Nephron (organoid): Measurements from ENCODE around the gene KCNMA1.

Experiments used
- H3K27ac Mint-ChIP-seq, 3 experiments: 2 replicates each; pipeline ENCODE4 v1.8.0; 2020; ENCODE audit warnings: mixed read lengths in 3 of 3, mild to moderate bottlenecking in 2 of 3, moderate library complexity in 1 of 3
- H3K27me3 Mint-ChIP-seq: 2 replicates; pipeline ENCODE4 v1.8.0; 2021; ENCODE audit warnings: low read depth, mild to moderate bottlenecking, moderate library complexity, mixed read lengths
- H3K36me3 Mint-ChIP-seq: 2 replicates; pipeline ENCODE4 v1.8.0; 2020; ENCODE audit warnings: low read depth, mixed read lengths
- H3K4me1 Mint-ChIP-seq: 2 replicates; pipeline ENCODE4 v1.8.0; 2020; ENCODE audit warnings: mixed read lengths
- H3K4me3 Mint-ChIP-seq, 3 experiments: 2 replicates each; pipeline ENCODE4 v1.8.0; 2020; ENCODE audit warnings: mild to moderate bottlenecking in 3 of 3, mixed read lengths in 3 of 3, moderate library complexity in 2 of 3
- H3K9me3 Mint-ChIP-seq: 2 replicates; pipeline ENCODE4 v1.8.0; 2020; ENCODE audit warnings: mixed read lengths
- TF ChIP-seq, protein P1 (sequence below), 3 experiments: fragments of 200-600 bp; sonication (generic); IDR thresholded peaks; one replicate each; pipeline ENCODE4 v1.5.0; 2021; ENCODE audit warnings: antibody characterized with exemption in 3 of 3; ENCODE audit not compliant: unreplicated experiment in 3 of 3

Gene KCNMA1

DNA sequence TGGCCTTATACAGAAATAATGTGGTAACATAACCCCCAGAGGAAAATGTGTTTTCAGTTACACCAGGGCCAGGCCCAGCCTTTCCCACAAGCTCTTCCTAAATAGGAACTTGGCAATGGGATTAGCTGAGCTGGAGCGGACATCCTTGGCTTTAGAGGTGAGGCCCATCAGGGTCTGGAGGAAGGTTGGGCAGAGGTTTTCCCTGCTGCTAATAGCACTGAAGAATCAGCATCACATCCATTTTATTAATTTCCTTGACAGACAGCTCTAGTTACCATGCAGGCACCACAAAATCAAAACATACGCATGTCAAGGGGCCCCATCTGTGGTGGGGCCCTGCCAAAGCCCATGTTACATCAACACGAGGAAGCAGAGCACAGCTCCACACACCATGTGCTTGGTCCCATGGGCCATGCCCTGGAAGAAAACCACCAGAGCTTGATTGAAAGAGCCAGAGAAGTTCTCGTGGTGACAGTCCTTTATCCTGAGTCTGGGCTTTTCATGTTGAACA, 566.6 kb downstream of the KCNMA1 start:
- H3K9me3 Mint-ChIP-seq, result no peaks in the 10 kb centered on the region
- H3K27me3 Mint-ChIP-seq, result no peaks in the 10 kb centered on the region
- H3K4me3 Mint-ChIP-seq, result no peak overlapping the region
- no peaks in the 10 kb centered on the region for H3K36me3 Mint-ChIP-seq
- TF ChIP-seq, protein P1, sequence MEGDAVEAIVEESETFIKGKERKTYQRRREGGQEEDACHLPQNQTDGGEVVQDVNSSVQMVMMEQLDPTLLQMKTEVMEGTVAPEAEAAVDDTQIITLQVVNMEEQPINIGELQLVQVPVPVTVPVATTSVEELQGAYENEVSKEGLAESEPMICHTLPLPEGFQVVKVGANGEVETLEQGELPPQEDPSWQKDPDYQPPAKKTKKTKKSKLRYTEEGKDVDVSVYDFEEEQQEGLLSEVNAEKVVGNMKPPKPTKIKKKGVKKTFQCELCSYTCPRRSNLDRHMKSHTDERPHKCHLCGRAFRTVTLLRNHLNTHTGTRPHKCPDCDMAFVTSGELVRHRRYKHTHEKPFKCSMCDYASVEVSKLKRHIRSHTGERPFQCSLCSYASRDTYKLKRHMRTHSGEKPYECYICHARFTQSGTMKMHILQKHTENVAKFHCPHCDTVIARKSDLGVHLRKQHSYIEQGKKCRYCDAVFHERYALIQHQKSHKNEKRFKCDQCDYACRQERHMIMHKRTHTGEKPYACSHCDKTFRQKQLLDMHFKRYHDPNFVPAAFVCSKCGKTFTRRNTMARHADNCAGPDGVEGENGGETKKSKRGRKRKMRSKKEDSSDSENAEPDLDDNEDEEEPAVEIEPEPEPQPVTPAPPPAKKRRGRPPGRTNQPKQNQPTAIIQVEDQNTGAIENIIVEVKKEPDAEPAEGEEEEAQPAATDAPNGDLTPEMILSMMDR (IDR thresholded peaks at IDR 0.05; ENCODE audit: unreplicated experiment in 3 of 3), result no peak
- H3K4me1 Mint-ChIP-seq, result peaks cover 46% of the 10 kb centered on the region
- peak overlapping the region in 2 of 3 experiments; percentile 91 to 94 for H3K27ac Mint-ChIP-seq

DNA sequence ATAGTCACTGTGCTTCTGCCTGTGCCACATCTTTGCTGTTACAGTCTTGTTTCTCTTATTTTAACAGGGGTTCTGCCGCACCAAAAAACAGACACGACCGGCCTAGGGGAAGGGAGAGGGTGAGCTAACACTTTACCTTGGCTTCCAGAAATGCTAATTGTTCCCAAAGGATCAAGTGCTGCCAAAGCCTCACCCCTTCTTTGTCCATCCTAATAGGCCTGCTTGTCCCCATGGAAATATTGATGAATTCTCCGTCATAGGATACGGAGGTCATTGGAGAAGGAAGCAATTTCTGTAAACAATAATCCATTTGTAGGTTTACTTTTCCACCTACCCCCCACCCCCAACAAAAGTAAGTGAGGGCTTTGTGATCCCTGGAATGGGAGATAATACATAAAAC, 567.3 kb downstream of the KCNMA1 start:
- TF ChIP-seq, protein P1 (IDR thresholded peaks at IDR 0.05; ENCODE audit: unreplicated experiment in 3 of 3), result no peak
- no peaks in the 10 kb centered on the region for H3K27me3 Mint-ChIP-seq
- no peak overlapping the region for H3K4me3 Mint-ChIP-seq
- peaks cover 46% of the 10 kb centered on the region for H3K4me1 Mint-ChIP-seq
- H3K27ac Mint-ChIP-seq, result peak overlapping the region in 1 of 3 experiments; percentile 94
- no peaks in the 10 kb centered on the region for H3K9me3 Mint-ChIP-seq
- H3K36me3 Mint-ChIP-seq, result no peaks in the 10 kb centered on the region

DNA sequence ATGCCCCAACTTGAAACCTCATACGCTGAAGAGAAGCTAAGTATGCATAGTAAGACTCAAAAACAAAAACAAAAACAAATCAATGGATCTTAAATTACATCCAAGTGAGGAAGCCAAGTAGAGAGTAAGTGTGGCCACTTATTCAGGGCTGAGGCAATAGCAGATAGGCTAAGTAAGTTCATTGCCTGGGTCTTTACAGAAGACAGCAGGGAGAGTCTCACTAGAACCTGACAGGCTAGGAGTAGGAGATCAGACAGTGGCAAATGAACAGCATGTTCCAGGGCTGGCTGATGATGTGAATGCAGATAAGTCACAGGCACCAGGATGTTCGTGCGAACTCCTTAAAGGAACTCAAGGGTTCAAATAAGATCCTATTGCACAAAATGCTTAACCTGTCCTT, 568.6 kb downstream of the KCNMA1 start:
- H3K4me1 Mint-ChIP-seq, result peaks cover 36% of the 10 kb centered on the region
- H3K9me3 Mint-ChIP-seq, result no peaks in the 10 kb centered on the region
- H3K27me3 Mint-ChIP-seq, result no peaks in the 10 kb centered on the region
- peak overlapping the region in 2 of 3 experiments; percentile 18 to 19 for H3K27ac Mint-ChIP-seq
- H3K36me3 Mint-ChIP-seq, result no peaks in the 10 kb centered on the region
- no peak overlapping the region for H3K4me3 Mint-ChIP-seq
- TF ChIP-seq, protein P1 (IDR thresholded peaks at IDR 0.05; ENCODE audit: unreplicated experiment in 3 of 3), result no peak

DNA sequence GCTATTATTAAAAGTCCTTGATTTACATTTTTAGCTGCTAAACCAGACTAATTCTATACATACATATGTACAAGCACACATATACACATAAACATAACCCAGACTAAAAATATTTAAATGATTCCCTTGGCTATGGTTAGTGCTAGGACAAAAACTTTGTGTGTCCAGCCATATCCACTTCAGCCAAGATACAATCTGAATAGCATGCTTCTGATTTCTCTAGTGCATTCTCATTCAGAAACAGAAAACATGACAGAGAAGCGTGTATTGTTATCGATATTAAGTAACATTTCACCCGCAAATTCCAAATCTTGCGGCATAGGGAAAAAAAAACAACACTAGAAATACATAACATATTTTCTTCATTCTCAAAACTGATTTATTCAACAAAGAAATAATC, 569.3 kb downstream of the KCNMA1 start:
- H3K36me3 Mint-ChIP-seq, result no peaks in the 10 kb centered on the region
- peaks cover 30% of the 10 kb centered on the region for H3K4me1 Mint-ChIP-seq
- H3K4me3 Mint-ChIP-seq, result no peak overlapping the region
- peak overlapping the region in 1 of 3 experiments; percentile 19 for H3K27ac Mint-ChIP-seq
- TF ChIP-seq, protein P1 (IDR thresholded peaks at IDR 0.05; ENCODE audit: unreplicated experiment in 3 of 3), result no peak
- H3K9me3 Mint-ChIP-seq, result no peaks in the 10 kb centered on the region
- no peaks in the 10 kb centered on the region for H3K27me3 Mint-ChIP-seq

DNA sequence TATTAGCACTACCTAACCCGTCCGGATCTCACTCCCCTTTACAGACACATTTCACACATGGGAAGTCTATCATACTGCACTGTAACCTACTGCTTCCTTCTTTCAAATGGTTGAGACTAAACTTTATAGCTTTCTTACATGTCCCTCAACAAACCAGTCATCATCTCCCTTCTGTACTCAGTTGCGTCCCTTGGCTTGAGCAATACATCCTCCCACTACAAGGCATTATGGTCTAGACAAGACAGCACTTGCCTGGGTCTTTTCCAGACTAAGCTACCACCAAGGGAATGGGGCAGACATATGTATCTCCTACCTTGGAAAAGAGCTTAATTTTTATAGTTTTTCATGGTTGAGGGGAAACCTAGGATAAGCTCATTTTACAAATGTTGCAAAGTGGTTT, 575.2 kb downstream of the KCNMA1 start:
- Mint-ChIP-seq H3K36me3 (no peaks in the 10 kb centered on the region), H3K4me3 (no peak overlapping the region), H3K27me3 (no peaks in the 10 kb centered on the region), H3K27ac (no peak overlapping the region), H3K4me1 (no peaks in the 10 kb centered on the region), H3K9me3 (peaks cover 4% of the 10 kb centered on the region)
- TF ChIP-seq, protein P1 (IDR thresholded peaks at IDR 0.05; ENCODE audit: unreplicated experiment in 3 of 3), result no peak

DNA sequence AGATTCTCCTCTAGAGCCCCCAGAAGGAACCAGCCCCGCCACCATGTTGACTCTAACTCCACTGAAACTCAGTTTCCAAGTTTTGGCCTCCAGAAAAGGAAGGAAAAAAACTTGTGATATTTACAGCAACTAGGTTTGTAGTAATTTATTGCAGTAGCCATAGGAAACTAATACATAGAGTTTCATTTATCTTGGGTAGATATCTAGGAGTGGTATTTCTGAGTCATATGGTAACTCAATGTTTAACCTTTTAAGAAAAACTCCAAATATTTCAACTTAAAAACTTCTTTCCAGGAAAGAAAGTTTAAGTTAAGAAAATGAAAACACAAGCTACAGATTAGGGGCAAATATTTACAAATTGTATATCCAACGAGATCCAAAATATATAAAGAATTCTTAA, 576.7 kb downstream of the KCNMA1 start:
- Mint-ChIP-seq H3K4me1 (no peaks in the 10 kb centered on the region), H3K36me3 (no peaks in the 10 kb centered on the region), H3K27me3 (no peaks in the 10 kb centered on the region), H3K4me3 (no peak overlapping the region), H3K9me3 (peaks cover 4% of the 10 kb centered on the region), H3K27ac (no peak overlapping the region)
- TF ChIP-seq, protein P1 (IDR thresholded peaks at IDR 0.05; ENCODE audit: unreplicated experiment in 3 of 3), result no peak
